Activated naive CD4-positive, alpha-beta T cell treated with anti-CD3 and anti-CD28 coated beads, Interleukin-2, amount 50 U/mL, for 72 hours (primary cell): ENCODE measurements around the gene COL1A1. TPM values are rescaled to one million over a fixed set of nuclear protein-coding genes. Genes with fewer than 3 reads are reported as not detected.

ENCODE experiments used
- ATAC-seq, 2 donors: fragments of 150-1000 bp; cut with Tn5 transposase; 2 replicates each; pipeline ENCODE4 v1.10.0; 2021; ENCODE audit warnings: mild to moderate bottlenecking in 2 of 2, moderate library complexity in 2 of 2
- DNase-seq, 2 donors: peaks; one replicate each; pipeline ENCODE4 v3.0.0; 2021 to 2022; ENCODE audit warnings: low spot score in 2 of 2
- H3K27ac Mint-ChIP-seq, 2 donors: one replicate each; pipeline ENCODE4 v1.8.0; 2022; ENCODE audit warnings: mild to moderate bottlenecking in 2 of 2, mixed read lengths in 2 of 2
- H3K36me3 Mint-ChIP-seq, 2 donors: one replicate each; pipeline ENCODE4 v1.8.0; 2022; ENCODE audit warnings: mixed read lengths in 2 of 2
- H3K9me3 Mint-ChIP-seq, 2 donors: one replicate each; pipeline ENCODE4 v1.8.0; 2022; ENCODE audit warnings: mixed read lengths in 2 of 2
- total RNA-seq, 2 donors: library from RNA; stranded (reverse); gene quantifications; one replicate each; pipeline ENCODE4 v1.2.3, GENCODE V29; 2022

The COL1A1 gene
- total RNA-seq, 2 donors from 2014 or later = 0.48 to 3.0 TPM

DNA sequence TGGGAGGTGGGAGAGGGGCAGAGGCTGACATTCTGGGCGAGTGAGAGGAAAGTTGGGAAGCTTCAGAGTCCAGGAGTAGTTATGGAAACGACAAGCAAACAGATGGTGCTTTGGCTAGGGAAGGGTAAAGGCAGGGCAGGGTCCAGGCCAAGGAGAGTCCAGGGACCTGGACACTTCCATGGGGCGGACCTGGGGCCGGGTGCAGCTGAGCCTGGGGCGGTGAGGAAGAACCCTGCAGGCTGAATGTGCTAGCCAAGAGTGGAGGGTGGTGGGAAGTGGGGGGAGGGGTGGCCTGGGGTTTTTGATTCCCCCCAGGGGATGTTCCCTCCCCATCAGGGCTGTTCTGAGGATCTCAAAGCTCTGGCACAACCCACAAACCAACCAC is 53.6 kb downstream of the COL1A1 start:
- Mint-ChIP-seq H3K36me3 (peaks cover 34 to 35% of the 10 kb centered on the region in 2 donors), H3K9me3 (no peaks in the 10 kb centered on the region), H3K27ac (peak overlapping the region; percentile 44 to 85)
- DNase-seq = no peak
- no peak for ATAC-seq

DNA sequence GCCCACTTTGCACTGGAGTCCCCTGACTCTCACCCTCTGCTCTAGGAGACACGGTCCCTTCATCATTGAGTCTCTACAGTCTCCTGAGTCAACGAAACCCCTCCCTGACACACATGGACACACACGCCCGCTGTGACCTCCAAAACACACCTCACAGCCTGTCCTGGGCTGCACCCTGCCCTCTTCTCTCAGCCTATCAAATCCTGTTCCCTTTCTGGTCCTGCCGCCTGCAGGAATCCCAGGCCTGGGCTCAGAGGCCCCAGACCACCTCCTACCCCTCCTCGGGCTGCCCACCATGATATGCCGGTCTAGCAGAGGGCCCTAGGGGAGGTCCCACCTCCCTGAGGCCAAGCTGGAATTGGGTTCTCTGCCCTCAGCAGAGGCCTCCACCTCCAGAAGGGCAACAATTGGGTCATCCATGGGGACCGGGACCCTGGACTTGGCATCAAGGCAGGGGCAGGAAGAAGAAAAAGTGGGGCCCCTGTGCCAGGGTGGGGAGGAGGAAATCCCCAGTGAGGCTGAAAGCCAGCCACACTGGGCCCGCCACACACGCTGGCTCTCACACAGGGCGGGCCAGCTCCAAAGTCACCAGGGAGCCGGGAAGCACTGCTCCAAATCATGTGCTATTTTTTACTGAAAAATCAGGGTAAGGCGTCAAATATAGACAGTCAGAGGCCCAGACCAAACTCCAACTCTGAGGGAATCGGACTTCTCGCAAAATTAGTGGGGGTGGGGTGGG is 54.3 kb downstream of the COL1A1 start:
- Mint-ChIP-seq H3K36me3 (peaks cover 40 to 42% of the 10 kb centered on the region in 2 donors), H3K27ac (peak overlapping the region; percentile 85 to 94), H3K9me3 (no peaks in the 10 kb centered on the region)
- DNase-seq (no peak), ATAC-seq (no peak)

DNA sequence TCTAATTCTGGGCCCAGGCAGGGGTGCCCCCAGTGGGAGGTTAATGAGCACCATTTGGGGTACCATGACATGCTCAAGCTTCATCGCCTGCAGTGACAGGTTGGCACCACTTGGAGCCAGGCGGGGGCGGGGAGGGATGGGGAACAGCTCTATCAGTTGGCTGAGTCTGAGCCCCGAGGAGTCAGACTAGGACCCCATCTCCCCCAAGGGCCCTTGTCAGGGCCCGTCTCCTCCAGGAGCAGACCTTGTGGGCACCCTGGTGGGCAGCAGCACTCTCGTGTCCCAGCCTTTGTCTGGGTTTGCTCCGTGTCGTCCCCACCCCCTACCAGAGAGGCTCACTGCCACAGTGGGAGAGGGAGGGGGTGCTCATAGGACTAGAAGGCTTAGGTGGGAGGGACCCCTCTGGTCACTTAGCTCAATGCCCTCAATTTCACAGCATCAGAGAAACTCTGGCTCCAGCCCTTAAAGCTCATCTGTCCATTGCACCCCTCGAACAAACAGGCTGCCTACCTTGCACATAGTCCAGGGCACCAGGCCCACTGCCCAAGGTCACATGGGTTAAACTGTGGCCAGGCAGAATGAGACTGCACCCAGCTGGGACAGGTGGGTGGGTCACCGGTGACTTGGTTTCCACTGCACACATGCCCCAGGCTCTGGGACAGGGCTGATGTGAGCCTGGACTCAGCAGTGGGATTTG is 55.1 kb downstream of the COL1A1 start:
- ATAC-seq (no peak), DNase-seq (no peak)
- Mint-ChIP-seq H3K27ac (peak overlapping the region; percentile 85 to 94), H3K9me3 (no peaks in the 10 kb centered on the region), H3K36me3 (peaks cover 40 to 49% of the 10 kb centered on the region in 2 donors)

DNA sequence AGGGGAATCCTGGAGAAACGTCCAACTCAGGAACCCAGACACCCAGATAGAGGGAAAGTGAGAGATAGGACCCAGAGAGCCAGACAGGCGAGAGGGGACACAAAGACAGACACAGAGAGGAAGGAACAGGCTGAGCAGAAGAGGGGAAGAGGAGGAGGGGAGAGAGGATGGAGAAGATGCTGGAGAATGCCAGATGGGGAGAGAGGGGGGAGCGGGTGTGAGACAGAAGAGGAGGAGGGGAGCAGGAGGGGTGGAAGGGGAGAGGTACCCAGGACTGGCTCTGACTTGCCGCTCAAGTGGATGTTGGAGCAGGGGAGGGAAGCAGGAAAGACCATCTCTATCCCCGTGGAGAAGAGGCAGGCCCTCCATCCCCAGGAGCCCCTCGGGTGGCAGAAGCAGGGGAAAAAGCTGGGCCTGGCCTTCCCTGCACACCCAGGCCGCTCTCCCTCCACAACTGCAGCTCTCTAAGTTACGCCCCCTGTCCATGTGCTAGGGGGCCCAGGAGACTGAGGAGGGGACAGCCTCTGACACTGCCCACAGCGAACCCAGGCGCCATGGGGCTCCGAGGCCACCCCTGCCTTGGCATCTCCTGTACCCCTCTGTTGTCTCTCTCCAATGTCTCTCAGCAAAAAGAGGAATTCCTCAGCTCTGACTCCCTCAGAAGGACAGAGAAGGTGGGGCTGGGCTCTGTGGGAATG is 55.8 kb downstream of the COL1A1 start:
- no peaks in the 10 kb centered on the region for H3K9me3 Mint-ChIP-seq
- H3K27ac Mint-ChIP-seq = peak overlapping the region; percentile 73 to 77
- DNase-seq = no peak
- H3K36me3 Mint-ChIP-seq = peaks cover 40 to 56% of the 10 kb centered on the region in 2 donors
- ATAC-seq = no peak

DNA sequence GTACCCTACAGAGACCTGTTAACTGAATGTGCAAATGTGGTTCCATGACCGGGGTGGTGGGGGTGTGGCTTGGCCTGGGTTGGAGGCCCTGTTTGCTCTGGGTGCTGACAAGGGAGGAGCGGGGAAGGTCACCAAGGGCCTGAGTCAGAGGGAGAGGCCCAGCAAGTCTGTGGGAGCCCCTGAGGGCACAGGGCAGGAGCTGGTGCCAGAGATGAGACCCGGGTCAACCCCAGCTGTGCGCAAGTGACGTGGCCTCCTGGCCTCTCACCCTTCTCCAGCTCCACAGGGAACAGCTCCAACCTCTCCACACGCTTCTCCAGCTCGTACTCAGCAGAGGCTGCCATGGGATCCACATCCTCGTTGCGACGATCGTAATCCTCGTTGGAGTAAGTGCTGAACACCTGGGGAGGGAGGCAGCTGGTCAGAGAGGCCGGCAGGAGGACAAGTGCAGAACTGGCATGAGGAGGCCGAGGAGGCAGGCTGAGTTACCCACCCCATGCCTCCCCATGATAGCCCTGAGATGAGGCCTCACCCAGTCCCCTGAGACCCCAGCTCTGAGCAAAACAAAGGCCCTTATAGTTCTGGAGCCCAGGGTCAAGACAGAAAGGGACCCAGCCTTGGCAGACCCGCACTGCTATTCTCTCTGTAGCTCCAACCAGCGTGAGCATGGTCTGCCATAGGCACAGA is 56.4 kb downstream of the COL1A1 start:
- ATAC-seq (peak in 1 of 2 donors; percentile 36), DNase-seq (no peak)
- H3K9me3 Mint-ChIP-seq = no peaks in the 10 kb centered on the region
- peak overlapping the region; percentile 73 to 77 for H3K27ac Mint-ChIP-seq
- peaks cover 43 to 63% of the 10 kb centered on the region in 2 donors for H3K36me3 Mint-ChIP-seq

DNA sequence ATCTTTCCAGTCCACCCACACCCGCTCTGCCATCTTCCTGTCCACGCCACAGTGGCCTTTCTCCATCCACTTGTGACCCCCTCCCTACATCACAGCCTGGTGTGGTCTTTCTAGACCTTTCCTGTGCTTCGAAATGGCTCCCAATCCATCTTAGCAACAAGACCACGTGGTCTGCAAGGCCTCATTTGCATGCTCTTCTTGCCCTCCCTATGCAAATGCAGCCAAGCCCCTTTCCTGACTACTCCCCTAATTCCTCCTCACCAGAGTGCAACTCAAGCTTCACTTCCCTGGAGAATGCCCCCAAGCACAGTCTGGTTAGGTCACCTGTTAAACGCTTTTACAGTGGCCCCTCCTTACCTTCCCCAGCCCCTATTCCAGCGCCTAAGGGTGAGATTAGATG is 57.1 kb downstream of the COL1A1 start:
- H3K9me3 Mint-ChIP-seq = no peaks in the 10 kb centered on the region
- peak overlapping the region; percentile 73 to 77 for H3K27ac Mint-ChIP-seq
- DNase-seq = no peak
- no peak for ATAC-seq
- peaks cover 49 to 68% of the 10 kb centered on the region in 2 donors for H3K36me3 Mint-ChIP-seq

DNA sequence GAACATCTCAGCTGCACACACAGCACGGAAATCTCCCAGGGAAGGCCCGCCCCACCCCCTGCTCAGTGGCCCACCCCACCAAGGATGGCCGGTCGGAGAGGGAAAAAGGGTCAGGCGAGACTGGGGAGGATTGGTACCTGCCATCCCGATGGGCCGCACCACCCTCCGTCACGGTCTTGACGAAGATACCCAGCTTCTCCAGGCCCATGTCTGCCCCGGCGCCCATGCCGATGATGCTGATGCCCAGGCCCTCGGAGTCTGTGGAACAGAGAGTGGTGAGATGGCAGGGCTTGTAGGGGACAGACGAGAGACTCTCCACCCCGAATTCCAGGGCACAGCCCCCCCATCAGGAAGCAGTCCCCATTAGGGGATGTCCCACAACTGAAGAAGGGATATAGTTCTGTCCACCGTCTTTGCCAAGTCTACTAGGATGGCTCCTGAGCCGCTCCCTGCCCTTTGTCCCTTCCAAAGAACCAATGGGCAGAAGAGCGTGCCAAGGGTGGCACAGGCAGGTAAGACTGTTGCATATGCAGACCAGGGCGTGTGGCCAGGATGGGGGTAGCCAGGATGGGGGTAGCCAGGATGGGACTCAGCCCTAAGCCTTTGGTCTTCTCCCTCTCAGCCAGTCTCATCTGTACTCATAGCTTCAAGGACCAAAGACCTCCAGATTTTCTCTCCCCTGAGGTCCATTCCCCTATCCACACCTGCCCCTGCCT is 57.8 kb downstream of the COL1A1 start:
- peak overlapping the region in 1 of 2 donors; percentile 73 for H3K27ac Mint-ChIP-seq
- DNase-seq (no peak), ATAC-seq (no peak)
- peaks cover 55 to 68% of the 10 kb centered on the region in 2 donors for H3K36me3 Mint-ChIP-seq
- H3K9me3 Mint-ChIP-seq = no peaks in the 10 kb centered on the region

DNA sequence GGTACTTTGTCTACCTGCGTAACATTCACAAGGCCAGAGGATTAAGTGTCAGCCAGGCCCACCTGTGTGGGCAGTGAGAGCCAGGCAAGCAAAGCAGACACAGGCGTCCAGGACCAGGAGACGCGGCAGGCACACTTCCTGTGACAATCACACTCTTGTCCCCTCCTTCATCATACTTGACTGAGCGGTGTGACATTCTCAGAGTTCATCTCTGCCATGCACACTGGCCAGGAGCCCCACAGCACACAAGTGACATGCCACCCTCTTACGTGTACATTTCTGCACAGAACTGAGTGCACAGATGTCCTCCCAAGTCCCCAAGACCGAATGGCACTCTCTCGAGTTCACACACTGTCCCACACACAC is 59.7 kb downstream of the COL1A1 start:
- ATAC-seq = peak in 1 of 2 donors; percentile 34
- no peak for DNase-seq
- H3K27ac Mint-ChIP-seq = peak overlapping the region; percentile 58 to 85
- H3K36me3 Mint-ChIP-seq = peaks cover 56 to 64% of the 10 kb centered on the region in 2 donors
- no peaks in the 10 kb centered on the region for H3K9me3 Mint-ChIP-seq

DNA sequence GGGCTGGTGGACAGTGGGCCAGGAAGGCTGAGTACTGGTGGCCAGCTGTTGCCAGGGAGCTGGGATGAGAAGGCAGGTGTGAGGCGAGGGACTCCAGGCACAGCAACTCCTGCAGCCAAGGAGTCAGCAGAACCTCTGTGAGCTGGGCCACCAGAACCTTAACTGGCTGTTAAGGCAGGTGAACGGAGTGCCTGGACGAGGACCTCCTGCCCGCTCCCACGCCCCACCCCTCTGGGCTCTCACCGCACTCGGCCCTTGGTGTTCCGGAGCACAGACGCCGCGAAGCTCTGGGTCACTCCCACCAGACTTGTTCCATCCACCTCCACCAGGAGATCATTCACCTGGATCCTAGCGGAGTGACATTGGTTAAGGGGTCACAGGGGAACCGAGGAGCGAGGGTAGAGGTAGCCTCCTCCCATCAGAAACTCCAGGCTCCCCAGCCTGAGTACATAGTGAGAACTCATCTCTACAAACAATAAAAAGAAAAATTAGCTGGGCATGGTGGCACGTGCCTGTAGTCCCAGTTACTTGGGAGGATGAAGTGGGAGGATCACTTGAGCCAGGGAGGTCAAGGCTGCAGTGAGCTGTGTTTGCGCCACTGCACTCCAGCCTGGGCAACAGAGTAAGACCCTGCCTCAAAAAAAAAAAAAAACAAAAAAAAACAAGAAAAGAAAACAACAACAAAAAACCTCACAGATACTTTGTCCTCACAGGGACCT is 60.2 kb downstream of the COL1A1 start:
- Mint-ChIP-seq H3K27ac (peak overlapping the region; percentile 58 to 85), H3K36me3 (peaks cover 56 to 61% of the 10 kb centered on the region in 2 donors), H3K9me3 (no peaks in the 10 kb centered on the region)
- ATAC-seq (no peak), DNase-seq (no peak)

DNA sequence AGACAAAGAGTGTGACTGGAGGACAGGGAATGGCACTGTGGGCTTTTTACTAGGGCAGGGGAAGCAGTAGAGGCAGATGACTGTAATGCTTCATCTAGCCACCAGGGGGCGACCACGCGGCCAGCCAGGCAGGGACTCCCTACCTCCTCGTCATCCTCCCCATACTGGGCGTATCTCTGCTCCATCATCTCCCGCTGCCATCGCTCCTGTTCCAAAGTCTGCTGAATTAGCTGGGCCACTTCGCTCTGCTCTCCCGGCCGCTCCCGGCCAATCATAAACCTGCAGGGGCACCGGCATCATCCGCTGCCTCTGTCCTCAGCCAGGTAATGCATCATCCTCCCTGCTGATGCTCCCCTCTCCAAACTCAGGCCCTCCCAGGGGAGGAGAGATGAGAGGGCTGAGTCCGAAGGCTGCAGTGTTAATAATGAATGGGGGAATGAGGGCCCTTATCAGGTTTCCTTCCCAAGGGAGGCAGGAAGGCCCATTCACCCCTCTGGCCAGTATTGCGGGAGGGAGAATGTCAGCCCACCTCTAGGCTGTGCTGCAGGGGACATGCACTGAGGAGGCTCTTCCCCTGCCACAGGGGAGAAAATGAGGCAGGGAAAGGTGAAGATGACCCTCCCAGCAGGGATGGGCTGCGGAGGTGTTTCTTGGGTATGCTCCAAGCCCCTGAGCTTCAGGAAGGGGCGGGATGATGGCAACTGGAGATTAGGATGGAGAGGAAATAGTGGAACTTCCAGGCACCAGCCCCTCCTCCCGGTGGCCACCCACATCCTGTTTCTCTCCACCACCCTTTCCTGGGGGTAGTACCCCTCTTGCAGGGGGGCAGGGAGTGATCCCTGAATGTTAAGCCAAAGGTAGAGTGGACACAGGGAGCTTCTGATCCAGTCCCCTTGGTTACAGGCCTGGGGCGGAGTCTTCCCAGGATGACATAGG is 61.2 kb downstream of the COL1A1 start:
- ATAC-seq = peak; percentile 73 to 89
- Mint-ChIP-seq H3K27ac (peak overlapping the region; percentile 58 to 84), H3K9me3 (no peaks in the 10 kb centered on the region), H3K36me3 (peaks cover 56 to 66% of the 10 kb centered on the region in 2 donors)
- peak; percentile 80 to 84 for DNase-seq

DNA sequence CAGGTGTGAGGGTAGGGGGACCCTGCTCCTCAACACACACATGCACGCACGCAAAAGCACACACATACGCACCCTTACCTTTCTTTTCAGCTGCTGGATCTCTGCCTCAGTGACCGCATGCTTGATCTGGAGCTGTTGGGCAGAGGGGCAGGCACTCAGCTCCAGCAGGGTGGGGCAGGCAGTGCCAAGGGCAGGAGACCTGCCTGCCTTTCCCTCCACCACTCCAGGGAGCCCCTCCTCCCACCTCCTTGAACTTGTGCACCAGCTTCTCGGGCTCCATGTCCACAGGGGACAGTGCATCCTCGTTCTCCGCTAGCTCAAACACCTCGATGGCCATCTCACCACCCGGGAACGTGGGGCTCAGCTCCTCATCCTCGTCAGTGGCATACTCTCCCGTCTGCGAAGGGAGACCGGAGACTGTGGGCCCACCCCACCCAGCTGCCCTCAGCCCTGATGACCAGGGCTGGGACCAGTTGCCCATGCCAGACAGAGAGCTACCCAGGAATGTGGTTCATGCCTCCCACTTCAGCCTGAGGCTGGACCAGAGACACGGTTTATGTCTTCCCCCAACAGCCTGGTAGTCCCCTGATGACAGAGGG is 62.1 kb downstream of the COL1A1 start:
- Mint-ChIP-seq H3K27ac (peak overlapping the region; percentile 58 to 72), H3K9me3 (no peaks in the 10 kb centered on the region), H3K36me3 (peaks cover 51 to 61% of the 10 kb centered on the region in 2 donors)
- no peak for DNase-seq
- no peak for ATAC-seq

DNA sequence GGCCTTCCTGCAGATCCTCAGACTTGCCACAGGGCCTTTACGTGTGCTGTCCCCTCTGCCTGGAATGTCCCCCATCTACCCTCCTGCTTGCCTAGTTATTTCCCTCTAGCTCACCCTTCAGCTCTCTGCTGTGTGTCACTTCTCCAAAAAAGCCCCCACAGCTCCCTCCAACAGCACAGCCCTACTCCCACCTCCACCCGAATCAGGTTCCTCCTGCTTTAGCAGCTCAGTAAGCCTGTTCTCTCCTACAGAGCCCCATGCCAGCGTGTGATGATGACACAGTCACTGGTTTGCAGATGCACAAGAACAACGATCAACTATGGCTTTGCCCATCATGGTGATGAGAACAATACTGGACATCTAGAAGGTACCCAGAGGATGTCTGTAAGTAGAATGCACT is 64.4 kb downstream of the COL1A1 start:
- DNase-seq (no peak), ATAC-seq (no peak)
- H3K27ac Mint-ChIP-seq = peak overlapping the region; percentile 23 to 94
- no peaks in the 10 kb centered on the region for H3K9me3 Mint-ChIP-seq
- peaks cover 38 to 50% of the 10 kb centered on the region in 2 donors for H3K36me3 Mint-ChIP-seq

DNA sequence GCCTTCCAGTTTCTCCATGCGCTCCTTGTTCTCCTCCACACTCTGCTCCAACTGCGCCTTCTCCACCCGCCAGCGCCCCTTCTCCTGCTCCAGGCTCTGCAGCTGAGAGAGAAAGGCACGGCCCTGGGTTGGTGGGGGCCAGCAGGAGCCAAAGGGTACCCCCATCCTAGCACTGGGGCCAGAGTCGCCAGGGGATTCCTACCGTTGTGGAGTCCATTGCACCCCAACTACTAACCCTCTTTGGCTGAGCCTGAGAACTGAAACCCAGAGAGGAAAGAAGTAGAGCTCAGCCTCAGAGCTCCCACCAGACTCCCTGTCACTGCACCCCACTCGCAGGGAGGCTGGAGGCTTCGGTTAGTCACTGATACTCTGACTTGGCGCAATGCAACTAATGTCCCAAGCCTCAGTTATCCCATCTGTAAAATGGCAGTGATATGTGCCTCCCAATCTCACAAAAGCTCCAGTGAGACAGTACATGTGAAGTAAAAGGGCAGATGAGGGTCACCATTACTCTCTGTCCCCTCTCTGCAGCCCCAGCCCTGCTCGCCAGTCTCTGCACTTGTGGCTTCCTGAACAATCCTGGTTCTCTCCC is 65.2 kb downstream of the COL1A1 start:
- peak overlapping the region; percentile 38 to 55 for H3K27ac Mint-ChIP-seq
- no peaks in the 10 kb centered on the region for H3K9me3 Mint-ChIP-seq
- ATAC-seq (no peak), DNase-seq (no peak)
- H3K36me3 Mint-ChIP-seq = peaks cover 38 to 42% of the 10 kb centered on the region in 2 donors
